ENCODE measurements around the gene PI4K2A.
A peak's percentile ranks its signal among the peaks of the same experiment; 100 is the strongest.

- no peak for TF ChIP-seq CTCF (IDR thresholded peaks at IDR 0.05)
- peak in 1 of 2 donors; percentile 52 for TF ChIP-seq POLR2A (IDR thresholded peaks at IDR 0.05)
- peak; percentile 62 to 93 for TF ChIP-seq POLR2AphosphoS5 (IDR thresholded peaks at IDR 0.05; ENCODE audit: insufficient read depth in 1 of 2, low read depth in 1 of 2)
Observed at GRCh38 chr10:97714401-97715258, 74.2 kb downstream of the PI4K2A start.
